K562 (cell line): ENCODE data around the gene CREM. TPM values are rescaled to one million over a fixed set of nuclear protein-coding genes. Genes with fewer than 3 reads are reported as not detected.

Source experiments
- ATF7 ChIP-seq: fragments of 450-650 bp; IDR thresholded peaks from 2 replicates; pipeline ENCODE4 v1.7.1; 2014; ENCODE audit warnings: mild to moderate bottlenecking, moderate library complexity
- BHLHE40 ChIP-seq: IDR thresholded peaks from 2 replicates; pipeline ENCODE4 v1.6.1; 2011; ENCODE audit warnings: low read length, improper control_type of control experiment
- E2F5 ChIP-seq: sonication (generic); formaldehyde crosslinking; IDR thresholded peaks from 2 replicates; pipeline ENCODE4 v1.8.0; 2022; ENCODE audit warnings: mild to moderate bottlenecking, missing genetic modification reagents
- GATA2 ChIP-seq: sonication (generic); formaldehyde crosslinking; IDR thresholded peaks from 2 replicates; pipeline ENCODE4 v1.4.0; 2020; ENCODE audit warnings: mild to moderate bottlenecking, missing genetic modification reagents
- GTF2A2 ChIP-seq: IDR thresholded peaks from 2 replicates; pipeline ENCODE4 v1.6.1; 2016; ENCODE audit warnings: mild to moderate bottlenecking, missing genetic modification characterization, missing compliant biosample characterization
- GTF2B ChIP-seq: IDR thresholded peaks from 2 replicates; pipeline ENCODE4 v1.6.1; 2011; ENCODE audit not compliant: insufficient read length; ENCODE audit errors: extremely low read depth
- L3MBTL2 ChIP-seq: fragments of 450-650 bp; IDR thresholded peaks from 2 replicates; pipeline ENCODE4 v1.6.1; 2016; ENCODE audit warnings: mild to moderate bottlenecking, moderate library complexity
- MAFF ChIP-seq: IDR thresholded peaks from 2 replicates; pipeline ENCODE4 v1.6.1; 2012; ENCODE audit warnings: low read length, improper control_type of control experiment
- MTA3 ChIP-seq: fragments of 450-650 bp; formaldehyde crosslinking; IDR thresholded peaks from 2 replicates; pipeline ENCODE4 v1.6.1; 2017; ENCODE audit warnings: mild to moderate bottlenecking, borderline replicate concordance
- MXI1 ChIP-seq: IDR thresholded peaks from 2 replicates; pipeline ENCODE4 v1.6.1; 2011; ENCODE audit warnings: low read depth, mild to moderate bottlenecking, improper control_type of control experiment, low read length
- NRF1 ChIP-seq, 2 experiments: fragments of 450-650 bp; IDR thresholded peaks in 1 of 2; conservative IDR thresholded peaks in 1 of 2; 2 replicates each; pipeline ENCODE4 v1.6.1; 2014; ENCODE audit warnings: mild to moderate bottlenecking in 2 of 2
- PKNOX1 ChIP-seq: fragments of 450-650 bp; IDR thresholded peaks from 2 replicates; pipeline ENCODE4 v1.6.1; 2016
- SAP30 ChIP-seq: fragments of 200-600 bp; sonication (generic); IDR thresholded peaks from 2 replicates; pipeline ENCODE4 v1.6.1; 2012; ENCODE audit warnings: borderline replicate concordance, low read depth, mild to moderate bottlenecking, moderate library complexity, low read length, control low read depth, inconsistent platforms; ENCODE audit not compliant: insufficient read depth, poor library complexity, severe bottlenecking
- SMAD1 ChIP-seq: fragments of 150-350 bp; IDR thresholded peaks from 2 replicates; pipeline ENCODE4 v1.6.1; 2014; ENCODE audit warnings: low read length, low read depth; ENCODE audit not compliant: partially characterized antibody
- SMAD2 ChIP-seq: fragments of 150-350 bp; IDR thresholded peaks from 2 replicates; pipeline ENCODE4 v1.6.1; 2014; ENCODE audit warnings: low read depth, mild to moderate bottlenecking, low read length
- SMARCE1 ChIP-seq: fragments of 450-650 bp; IDR thresholded peaks from 2 replicates; pipeline ENCODE4 v1.7.1; 2016; ENCODE audit warnings: mild to moderate bottlenecking
- SNAPC5 ChIP-seq: fragments of 250-450 bp; sonication (Bioruptor Pico); IDR thresholded peaks from 2 replicates; pipeline ENCODE4 v1.8.0; 2021; ENCODE audit warnings: moderate library complexity, mild to moderate bottlenecking, inconsistent platforms
- VEZF1 ChIP-seq: fragments of 200-800 bp; sonication (Bioruptor generic); IDR thresholded peaks from 2 replicates; pipeline ENCODE4 v1.6.1; 2017; ENCODE audit warnings: missing genetic modification characterization, missing compliant biosample characterization
- ZNF316 ChIP-seq: fragments of 450-650 bp; IDR thresholded peaks from 2 replicates; pipeline ENCODE4 v1.6.1; 2016
- ZNF584 ChIP-seq: fragments of 200-800 bp; sonication (Bioruptor generic); IDR thresholded peaks from 2 replicates; pipeline ENCODE4 v1.6.1; 2016; ENCODE audit warnings: low read depth, mild to moderate bottlenecking, missing genetic modification characterization, missing compliant biosample characterization
- polyA plus RNA-seq, 8 experiments: library from polyadenylated mRNA; depleted of rRNA in 4 of 8; stranded (reverse) in 5 of 8; unstranded in 3 of 8; fragments of >200 nt; fragmentation: Nextera tagmentation in 2 of 8; fragmentation: Illumina TruSeq in 1 of 8; extraction: Ambion mirVana in 2 of 8; extraction: Trizol in 1 of 8; gene quantifications; 2 replicates each; pipeline versions ENCODE4 v1.2.1 to v1.2.3, GENCODE V29; 2011 to 2014; ENCODE audit warnings: inconsistent platforms in 1 of 8, missing spikeins in 1 of 8
- total RNA-seq, 7 experiments: library from RNA; depleted of rRNA in 6 of 7; stranded (reverse); fragments of >200 nt in 6 of 7; fragmentation: Illumina TruSeq in 2 of 7; extraction: Trizol in 2 of 7; gene quantifications; 2 replicates each; pipeline versions ENCODE4 v1.2.1 to v1.2.3, GENCODE V29; 2011 to 2021; ENCODE audit warnings: low replicate concordance in 1 of 7
- TF ChIP-seq, protein P1 (sequence below): fragments of 450-650 bp; IDR thresholded peaks from 2 replicates; pipeline ENCODE4 v1.6.1; 2017; ENCODE audit warnings: antibody characterized with exemption, mild to moderate bottlenecking

Gene CREM
- total and polyA plus RNA-seq, 9 of the 15 experiments (the other 6 are each of a cell fraction or from before 2014, with no cell fraction given): 39.1 to 70.2 (median 48.3) TPM

GRCh38 chr10:35194906-35195305 is 68.3 kb downstream of the CREM start (continued):
- TF ChIP-seq, protein P1, sequence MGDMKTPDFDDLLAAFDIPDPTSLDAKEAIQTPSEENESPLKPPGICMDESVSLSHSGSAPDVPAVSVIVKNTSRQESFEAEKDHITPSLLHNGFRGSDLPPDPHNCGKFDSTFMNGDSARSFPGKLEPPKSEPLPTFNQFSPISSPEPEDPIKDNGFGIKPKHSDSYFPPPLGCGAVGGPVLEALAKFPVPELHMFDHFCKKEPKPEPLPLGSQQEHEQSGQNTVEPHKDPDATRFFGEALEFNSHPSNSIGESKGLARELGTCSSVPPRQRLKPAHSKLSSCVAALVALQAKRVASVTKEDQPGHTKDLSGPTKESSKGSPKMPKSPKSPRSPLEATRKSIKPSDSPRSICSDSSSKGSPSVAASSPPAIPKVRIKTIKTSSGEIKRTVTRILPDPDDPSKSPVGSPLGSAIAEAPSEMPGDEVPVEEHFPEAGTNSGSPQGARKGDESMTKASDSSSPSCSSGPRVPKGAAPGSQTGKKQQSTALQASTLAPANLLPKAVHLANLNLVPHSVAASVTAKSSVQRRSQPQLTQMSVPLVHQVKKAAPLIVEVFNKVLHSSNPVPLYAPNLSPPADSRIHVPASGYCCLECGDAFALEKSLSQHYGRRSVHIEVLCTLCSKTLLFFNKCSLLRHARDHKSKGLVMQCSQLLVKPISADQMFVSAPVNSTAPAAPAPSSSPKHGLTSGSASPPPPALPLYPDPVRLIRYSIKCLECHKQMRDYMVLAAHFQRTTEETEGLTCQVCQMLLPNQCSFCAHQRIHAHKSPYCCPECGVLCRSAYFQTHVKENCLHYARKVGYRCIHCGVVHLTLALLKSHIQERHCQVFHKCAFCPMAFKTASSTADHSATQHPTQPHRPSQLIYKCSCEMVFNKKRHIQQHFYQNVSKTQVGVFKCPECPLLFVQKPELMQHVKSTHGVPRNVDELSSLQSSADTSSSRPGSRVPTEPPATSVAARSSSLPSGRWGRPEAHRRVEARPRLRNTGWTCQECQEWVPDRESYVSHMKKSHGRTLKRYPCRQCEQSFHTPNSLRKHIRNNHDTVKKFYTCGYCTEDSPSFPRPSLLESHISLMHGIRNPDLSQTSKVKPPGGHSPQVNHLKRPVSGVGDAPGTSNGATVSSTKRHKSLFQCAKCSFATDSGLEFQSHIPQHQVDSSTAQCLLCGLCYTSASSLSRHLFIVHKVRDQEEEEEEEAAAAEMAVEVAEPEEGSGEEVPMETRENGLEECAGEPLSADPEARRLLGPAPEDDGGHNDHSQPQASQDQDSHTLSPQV: peak; percentile 56; the same call in 1 of the 2 replicates
- peak; percentile 72; the same call in 1 of the 2 replicates for TF ChIP-seq MTA3
- peak; percentile 36; the same call in 1 of the 2 replicates for TF ChIP-seq ATF7
- no peak for TF ChIP-seq GTF2B
- peak; percentile 64 for TF ChIP-seq PKNOX1
- no peak for TF ChIP-seq ZNF316
- 0 out of 2 replicates have a peak, but pooled peaks have one; percentile 1 for TF ChIP-seq SMARCE1
- TF ChIP-seq SNAPC5 (CRISPR knock-in tag): no peak
- no peak for TF ChIP-seq SMAD2
- TF ChIP-seq E2F5 (CRISPR knock-in tag): no peak
- TF ChIP-seq GATA2: peak; percentile 79
- TF ChIP-seq SMAD1: no peak
- TF ChIP-seq L3MBTL2: peak; percentile 75; the same call in 1 of the 2 replicates
- no peak for TF ChIP-seq SAP30
- TF ChIP-seq ZNF584 (CRISPR knock-in tag): 0 out of 2 replicates have a peak, but pooled peaks have one; percentile 1
- peak; percentile 28 to 39; a peak in 3 of 4 replicates for TF ChIP-seq NRF1 (conservative IDR thresholded peaks at IDR 0.05 in 1 of 2, IDR thresholded peaks at IDR 0.05 in 1 of 2)
- TF ChIP-seq GTF2A2 (tag): no peak
- 0 out of 2 replicates have a peak, but pooled peaks have one; percentile 13 for TF ChIP-seq VEZF1 (CRISPR knock-in tag)
- TF ChIP-seq MXI1: no peak
- 0 out of 2 replicates have a peak, but pooled peaks have one; percentile 30 for TF ChIP-seq BHLHE40
- TF ChIP-seq MAFF: 0 out of 2 replicates have a peak, but pooled peaks have one; percentile 3
